GM12864 (cell line): ENCODE results near the gene UBE2L6.

Experiments
- DNase-seq: peaks from one replicate; pipeline ENCODE4 v3.0.0-alpha.2; 2011; ENCODE audit warnings: low read depth
- H3K4me3 ChIP-seq: 2 replicates; pipeline ENCODE4 v1.5.1; 2011; ENCODE audit warnings: mild to moderate bottlenecking, low read depth, low read length, control low read depth
- TF ChIP-seq, protein P1 (sequence below): IDR thresholded peaks from 2 replicates; pipeline ENCODE4 v1.5.1; 2011; ENCODE audit warnings: low read depth, mild to moderate bottlenecking, moderate library complexity, low read length, control low read depth, inconsistent platforms; ENCODE audit errors: missing control alignments

Gene UBE2L6

DNA sequence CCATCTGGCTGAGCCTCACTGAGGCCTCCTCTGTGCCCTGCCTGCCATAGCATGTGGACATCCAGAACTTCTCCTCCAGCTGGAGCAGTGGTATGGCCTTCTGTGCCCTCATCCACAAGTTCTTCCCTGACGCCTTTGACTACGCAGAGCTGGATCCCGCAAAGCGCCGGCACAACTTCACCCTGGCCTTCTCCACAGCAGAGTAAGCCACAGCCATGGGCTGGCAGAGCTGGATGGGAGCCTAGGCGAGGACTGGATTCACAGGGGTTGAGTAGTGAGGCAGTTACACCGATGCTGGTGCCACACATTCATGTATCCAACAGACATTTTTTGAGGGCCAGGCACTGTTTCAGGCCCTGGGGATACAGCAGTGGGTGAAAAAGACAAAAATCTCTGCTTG, 21.0 kb downstream of the UBE2L6 start:
- no peak overlapping the region for H3K4me3 ChIP-seq
- no peak for DNase-seq
- TF ChIP-seq, protein P1, sequence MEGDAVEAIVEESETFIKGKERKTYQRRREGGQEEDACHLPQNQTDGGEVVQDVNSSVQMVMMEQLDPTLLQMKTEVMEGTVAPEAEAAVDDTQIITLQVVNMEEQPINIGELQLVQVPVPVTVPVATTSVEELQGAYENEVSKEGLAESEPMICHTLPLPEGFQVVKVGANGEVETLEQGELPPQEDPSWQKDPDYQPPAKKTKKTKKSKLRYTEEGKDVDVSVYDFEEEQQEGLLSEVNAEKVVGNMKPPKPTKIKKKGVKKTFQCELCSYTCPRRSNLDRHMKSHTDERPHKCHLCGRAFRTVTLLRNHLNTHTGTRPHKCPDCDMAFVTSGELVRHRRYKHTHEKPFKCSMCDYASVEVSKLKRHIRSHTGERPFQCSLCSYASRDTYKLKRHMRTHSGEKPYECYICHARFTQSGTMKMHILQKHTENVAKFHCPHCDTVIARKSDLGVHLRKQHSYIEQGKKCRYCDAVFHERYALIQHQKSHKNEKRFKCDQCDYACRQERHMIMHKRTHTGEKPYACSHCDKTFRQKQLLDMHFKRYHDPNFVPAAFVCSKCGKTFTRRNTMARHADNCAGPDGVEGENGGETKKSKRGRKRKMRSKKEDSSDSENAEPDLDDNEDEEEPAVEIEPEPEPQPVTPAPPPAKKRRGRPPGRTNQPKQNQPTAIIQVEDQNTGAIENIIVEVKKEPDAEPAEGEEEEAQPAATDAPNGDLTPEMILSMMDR: no peak

DNA sequence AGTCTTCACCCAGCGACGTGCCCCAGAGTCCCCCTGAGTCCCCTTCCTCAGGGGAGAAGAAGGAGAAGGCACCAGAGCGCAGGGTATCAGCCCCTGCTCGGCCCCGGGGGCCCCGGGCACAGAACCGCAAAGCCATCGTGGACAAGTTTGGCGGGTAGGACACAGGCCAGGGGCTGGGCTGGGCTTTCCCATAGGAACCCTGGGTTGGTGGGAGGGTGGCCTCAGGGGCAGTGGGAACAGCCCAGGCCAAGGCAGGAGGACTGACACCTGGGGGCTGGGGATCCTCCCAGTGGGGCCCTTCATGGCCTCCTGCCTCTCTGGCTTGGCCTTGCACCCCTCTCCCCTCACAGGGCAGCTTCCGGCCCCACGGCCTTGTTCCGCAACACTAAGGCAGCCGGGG, 21.6 kb downstream of the UBE2L6 start:
- TF ChIP-seq, protein P1: no peak
- no peak for DNase-seq
- H3K4me3 ChIP-seq: no peak overlapping the region

DNA sequence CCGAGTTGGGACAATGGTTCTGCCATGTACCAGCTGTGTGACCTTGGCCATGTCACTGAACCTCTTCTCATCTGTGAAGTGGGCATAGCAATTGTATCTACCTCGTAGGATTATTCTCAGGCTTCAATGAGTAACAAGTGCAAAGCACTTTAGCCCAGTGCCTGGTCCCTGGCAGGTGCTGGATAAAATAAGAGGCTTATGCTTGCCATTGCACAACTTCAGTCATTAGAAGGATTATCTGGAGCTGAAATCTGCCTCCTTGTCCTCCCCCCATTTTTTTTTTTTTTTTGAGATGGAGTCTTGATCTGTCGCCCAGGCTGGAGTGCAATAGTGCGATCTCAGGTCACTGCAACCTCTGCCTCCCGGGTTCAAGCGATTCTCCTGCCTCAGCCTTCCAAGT, 22.9 kb downstream of the UBE2L6 start:
- TF ChIP-seq, protein P1: no peak
- no peak overlapping the region for H3K4me3 ChIP-seq
- DNase-seq: no peak

DNA sequence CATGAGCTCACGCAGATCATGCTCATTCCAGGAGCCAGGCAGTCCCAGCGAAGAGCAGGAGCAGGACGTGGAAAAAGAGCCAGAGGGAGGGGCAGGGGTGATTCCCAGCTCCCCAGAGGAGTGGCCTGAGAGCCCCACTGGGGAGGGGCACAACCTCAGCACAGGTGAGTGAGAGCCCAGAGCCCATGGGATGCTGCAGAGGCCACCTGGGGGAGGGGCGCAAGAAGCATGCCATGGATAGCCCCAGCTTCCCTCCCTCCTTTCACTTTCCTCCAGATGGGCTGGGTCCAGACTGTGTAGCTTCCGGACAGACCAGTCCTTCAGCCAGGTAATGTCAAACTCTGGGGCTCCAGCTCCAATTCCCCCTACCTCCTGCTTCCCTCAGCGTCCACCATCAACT, 23.9 kb downstream of the UBE2L6 start:
- no peak for DNase-seq
- TF ChIP-seq, protein P1: no peak
- H3K4me3 ChIP-seq: no peak overlapping the region

DNA sequence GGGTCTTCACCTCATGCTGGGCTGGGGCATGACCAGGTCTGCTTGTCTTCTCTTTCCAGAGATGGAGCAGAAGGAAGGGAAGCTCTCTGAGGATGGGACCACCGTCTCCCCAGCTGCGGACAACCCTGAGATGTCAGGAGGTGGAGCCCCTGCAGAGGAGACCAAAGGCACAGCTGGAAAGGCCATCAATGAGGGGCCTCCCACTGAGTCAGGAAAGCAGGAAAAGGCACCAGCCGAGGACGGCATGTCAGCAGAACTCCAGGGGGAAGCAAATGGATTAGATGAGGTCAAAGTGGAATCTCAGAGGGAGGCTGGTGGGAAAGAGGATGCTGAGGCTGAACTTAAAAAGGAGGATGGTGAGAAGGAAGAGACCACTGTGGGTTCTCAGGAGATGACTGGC, 24.9 kb downstream of the UBE2L6 start:
- TF ChIP-seq, protein P1: no peak
- DNase-seq: no peak
- H3K4me3 ChIP-seq: no peak overlapping the region

DNA sequence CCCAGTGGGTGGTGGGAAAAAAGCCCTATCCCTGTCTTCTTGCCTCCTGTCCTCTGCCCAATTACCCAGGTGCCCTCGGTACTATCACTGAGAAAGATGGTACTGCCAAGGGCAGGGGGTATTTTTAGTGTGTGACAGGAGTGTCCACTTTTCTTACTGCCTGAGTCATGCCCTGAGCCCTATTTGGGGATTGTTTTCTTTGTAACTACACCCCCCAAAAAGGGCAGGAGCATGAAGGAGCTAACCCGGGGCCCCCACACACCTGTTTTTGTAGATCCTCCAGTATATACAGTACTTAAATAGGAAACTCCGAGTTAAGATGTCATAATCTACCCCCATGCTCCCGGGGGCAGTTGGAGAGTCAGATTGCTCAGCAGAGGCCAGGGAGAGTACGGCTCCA, 26.3 kb downstream of the UBE2L6 start:
- TF ChIP-seq, protein P1: no peak

DNA sequence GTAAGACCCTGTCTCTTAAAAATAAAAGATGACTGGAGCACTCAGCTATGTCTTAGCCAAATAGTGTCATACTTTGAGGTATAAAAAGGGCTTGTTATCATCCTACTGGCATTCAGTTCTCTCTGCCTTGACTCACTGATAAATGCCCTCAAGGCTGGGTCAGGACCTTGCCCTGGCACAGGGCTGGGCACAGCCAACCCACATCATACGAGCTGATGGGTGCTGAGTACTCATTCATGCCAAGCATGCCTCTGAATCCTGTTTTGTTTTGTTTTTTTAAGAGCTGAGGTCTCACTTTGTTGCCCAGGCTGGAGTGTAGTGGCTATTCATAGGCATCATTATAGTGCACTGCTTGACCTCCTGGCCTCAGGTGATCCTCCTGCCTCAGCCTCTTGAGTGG, 28.1 kb downstream of the UBE2L6 start:
- TF ChIP-seq, protein P1: no peak
- H3K4me3 ChIP-seq: no peak overlapping the region
- no peak for DNase-seq

More for the DNA sequence above, 26.3 kb downstream of the UBE2L6 start:
- no peak for DNase-seq
- H3K4me3 ChIP-seq: no peak overlapping the region
